Stimulated activated CD4-positive, alpha-beta T cell treated with anti-CD3 and anti-CD28 coated beads, Interleukin-1b, Interleukin-23, amount 100 ng/mL, for 48 hours (primary cell): ENCODE results near the gene HK3.
A peak's percentile ranks its signal among the peaks of the same experiment; 100 is the strongest.

Experiments
- DNase-seq: peaks from one replicate; pipeline ENCODE4 v3.0.0-alpha.2; 2020

Gene HK3

DNA sequence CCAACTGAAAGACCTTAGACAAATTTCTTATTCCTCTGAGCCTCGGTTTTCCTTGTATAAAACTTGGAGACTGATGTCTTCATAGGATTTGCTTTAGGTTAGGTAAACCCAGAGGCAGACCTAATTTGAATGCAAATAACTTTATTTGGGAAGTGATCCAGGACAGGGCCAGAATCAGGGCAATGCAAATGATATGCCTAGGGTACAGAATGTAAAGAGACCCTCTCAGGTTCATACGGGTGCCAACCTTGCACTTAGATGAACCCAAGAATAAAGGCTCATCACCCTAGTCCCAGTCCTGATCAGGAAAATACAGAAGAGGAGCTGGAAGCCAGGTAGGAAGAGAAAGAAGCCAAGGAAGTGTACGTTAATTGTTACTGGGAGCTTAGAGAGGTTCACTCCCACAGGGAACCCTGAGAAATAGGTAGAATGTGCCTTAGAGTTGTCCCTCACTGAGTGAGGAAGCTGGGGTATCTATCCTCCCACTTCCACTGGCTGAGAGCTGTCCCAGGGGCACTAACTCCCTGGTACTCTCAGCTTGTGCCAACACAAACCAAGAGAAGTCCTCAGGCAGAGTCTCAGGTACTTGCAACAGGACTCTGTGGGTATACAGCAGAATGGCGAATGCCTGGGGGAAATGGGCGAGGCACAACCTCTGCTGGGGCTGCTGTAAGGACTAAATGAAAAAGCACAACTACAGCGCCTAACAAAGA, 3.1 kb upstream of the HK3 start:
- DNase-seq = no peak

- peak; percentile 20 for DNase-seq
These were observed 2.3 kb upstream of the HK3 start for GRCh38 chr5:176901260-176902101.

GRCh38 chr5:176900780-176901204, 1.6 kb upstream of the HK3 start:
- DNase-seq = no peak

DNA sequence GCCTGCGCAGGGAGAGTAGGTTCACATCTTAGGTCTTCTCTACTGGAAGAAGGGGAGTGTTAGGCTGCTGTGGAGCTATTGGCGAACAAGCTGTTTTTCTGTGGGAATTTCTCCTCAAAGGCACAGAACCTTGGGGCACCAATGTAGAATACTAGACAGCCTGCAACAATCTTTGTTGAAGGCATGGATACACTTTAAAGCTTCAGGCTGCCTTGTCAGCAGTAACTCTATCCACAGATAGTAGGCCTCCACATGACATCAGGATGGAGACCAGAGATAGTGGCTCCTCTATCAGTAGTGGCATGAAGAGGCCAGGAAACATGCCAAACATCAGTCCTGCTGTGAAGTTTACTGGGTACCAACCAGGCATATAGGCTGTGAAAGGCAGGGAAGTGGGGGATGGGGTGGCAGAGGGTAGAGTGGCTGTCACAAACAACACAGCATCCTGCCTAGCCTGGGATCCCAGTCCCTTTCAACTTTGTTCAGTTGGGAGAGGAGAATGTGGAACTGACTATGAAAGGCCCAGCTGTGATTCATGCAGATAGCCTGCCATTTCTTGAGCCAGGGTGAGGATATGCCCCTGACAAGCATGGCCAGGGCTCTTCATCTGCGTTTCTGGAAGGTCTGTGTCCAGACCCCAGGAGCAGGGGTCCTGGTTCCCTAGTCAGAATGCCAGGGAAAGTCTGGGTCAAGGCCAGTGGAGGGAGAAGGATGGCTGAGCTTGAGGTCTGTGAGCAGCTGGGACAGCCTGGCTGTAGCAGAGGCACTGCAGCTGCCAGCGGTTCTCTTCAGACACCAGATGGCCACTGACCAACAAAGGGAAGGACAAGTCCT, 1.0 kb upstream of the HK3 start:
- no peak for DNase-seq

DNA sequence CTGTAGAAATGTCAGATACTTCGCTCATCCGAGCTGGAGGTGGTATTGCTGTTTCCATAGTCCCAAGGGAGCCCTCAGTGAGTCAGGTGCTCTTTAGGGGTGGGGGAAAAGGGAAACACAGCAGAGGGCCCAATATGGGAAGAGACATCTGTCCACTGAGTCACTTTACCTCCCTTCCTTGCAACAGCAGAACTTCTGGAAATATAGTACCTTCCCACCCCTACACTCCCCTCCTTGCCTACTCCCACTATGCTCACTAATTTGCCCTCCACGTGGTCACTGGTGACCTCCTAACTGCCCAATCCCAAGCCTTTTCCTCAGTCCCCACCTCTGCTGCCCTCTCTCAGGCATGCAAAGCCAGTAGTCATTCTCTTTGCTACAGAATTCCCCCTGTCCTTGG, 1.9 kb downstream of the HK3 start:
- DNase-seq = no peak

DNA sequence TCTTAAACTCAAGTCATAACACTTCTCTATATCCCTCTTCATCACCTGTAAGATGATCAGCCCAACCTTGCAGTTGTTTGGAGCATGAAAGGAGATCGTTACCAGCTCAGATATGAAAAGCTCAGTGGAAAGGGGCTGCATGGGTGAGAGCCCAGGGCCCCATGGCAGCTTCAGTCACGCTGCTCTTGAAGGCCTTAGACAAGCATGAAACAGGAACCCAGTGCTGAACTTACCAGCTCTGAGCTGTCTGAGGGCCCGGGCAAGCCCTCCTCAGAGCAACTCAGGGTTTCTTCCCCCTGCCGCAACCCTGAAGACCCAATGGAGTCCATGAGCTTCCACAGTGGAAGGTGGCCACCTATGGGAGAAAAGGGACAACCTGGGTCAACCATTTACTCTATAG, 3.3 kb downstream of the HK3 start:
- DNase-seq = no peak

- DNase-seq = no peak
These were observed 4.8 kb downstream of the HK3 start for GRCh38 chr5:176894298-176894697.

GRCh38 chr5:176892663-176893062, 6.5 kb downstream of the HK3 start:
- no peak for DNase-seq

GRCh38 chr5:176891331-176891958, 7.7 kb downstream of the HK3 start:
- DNase-seq = no peak

- no peak for DNase-seq
These were observed 8.5 kb downstream of the HK3 start for GRCh38 chr5:176890455-176891330.

DNA sequence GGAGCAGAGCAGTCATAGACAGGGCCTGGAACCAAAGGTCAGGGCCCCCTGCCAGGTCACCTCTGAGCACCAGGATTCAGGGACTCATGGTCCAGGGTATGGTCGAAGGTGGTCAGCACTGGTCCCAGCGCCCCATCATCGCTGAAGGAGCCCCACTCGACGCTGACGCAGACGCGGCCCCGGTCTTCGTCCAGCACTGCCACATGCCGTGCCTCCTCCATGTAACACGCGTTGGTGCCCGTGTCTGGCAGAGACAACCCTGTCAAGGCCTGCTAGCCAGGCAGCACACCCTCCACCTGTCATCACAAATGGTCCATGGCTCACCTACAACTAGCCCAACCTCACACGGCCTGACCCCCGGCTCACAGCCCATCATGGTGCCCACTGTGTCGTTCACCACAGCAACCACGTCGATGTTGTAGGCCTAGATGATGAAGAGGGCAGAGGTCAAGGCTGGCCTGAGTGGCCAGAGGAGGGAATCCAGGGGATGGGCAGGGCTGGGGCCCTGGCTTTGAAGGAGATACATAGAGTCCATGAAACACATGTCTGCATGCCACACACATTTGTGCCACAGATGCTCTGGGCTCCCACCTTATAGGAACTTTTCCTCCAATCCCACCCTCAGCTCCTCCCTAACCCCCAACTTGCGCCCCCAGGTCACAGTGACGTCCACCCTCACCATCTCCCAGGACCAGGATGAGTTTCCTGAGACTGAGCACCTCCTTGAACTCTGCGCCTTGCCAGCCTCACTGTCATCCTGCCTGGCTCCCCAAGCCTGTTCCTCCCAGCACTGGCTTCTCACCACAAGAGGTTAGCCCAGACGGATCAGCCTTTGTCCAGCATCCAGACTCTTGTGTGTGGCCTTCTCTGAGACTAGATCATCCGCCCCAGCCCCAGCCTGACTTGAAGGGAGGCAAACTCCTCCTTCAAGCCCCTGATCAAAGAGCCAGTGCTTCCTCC, 9.5 kb downstream of the HK3 start:
- no peak for DNase-seq

- no peak for DNase-seq
These were observed 10.3 kb downstream of the HK3 start for GRCh38 chr5:176888865-176889165.

DNA sequence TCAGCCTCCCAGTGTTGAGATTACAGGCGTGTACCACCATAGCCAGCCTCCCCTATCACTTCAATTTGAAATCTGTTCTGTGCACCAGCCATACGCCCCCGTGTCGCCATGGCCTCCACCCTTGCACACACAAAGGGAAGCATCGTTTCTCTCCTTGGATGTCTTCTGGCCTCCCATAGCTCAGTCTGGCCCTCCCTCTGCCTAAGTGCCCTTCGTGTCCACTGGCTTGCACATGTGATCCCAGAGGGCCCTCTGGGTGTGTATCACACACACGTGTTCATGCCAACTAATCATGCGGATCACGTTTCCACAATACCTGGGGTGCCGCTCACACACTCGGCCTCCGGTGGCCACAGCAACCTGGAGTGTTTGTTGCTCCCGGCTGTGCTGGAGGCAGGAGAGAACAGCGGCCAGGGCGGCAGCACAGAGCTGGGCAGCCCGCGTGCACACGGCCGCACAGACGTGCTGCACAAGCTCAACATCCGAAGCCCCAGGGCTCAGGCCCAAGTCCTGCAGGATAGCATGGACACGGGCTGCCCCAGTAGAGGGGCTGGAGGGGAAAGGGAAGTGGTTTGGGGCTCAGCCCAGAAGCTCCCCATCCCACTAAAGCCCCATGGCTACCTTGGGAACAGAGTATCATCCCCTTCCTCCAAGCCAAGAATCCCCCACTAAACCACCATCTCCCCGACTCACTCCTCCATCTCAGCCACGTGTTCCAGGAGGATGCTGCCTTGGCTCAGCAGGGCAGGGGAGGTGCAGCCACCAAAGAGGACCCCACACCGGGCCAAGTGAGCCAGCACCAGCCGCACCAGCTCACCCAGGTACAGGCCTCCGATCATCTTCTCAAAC, 10.9 kb downstream of the HK3 start:
- no peak for DNase-seq

DNA sequence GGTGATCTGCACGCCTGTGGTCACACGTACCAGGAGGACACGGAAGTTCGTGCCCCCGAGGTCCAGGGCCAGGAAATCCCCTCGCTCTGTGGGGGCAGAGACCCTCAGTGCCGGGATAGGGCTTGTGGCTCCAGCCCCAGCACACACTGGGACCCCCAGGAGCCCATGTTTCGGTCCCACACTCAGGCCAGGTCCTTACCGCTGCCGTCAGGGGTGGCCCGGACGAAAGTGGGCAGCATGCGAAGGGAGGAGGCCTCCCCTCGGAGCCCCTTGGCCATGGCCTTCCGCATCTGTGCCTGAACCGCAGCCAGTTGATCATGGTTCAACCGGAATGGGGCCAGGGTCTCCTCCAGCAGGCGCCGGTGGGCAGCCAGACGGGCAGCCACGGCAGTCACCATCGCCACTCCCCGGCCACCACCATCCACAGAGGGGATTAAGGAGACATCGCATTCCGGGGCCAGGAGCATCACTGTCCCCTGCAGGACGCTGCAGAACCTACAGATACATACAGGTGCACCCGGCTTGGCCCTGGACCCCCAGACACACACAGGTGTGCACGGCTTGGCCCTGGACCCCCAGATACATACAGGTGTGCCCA, 11.8 kb downstream of the HK3 start:
- no peak for DNase-seq

DNA sequence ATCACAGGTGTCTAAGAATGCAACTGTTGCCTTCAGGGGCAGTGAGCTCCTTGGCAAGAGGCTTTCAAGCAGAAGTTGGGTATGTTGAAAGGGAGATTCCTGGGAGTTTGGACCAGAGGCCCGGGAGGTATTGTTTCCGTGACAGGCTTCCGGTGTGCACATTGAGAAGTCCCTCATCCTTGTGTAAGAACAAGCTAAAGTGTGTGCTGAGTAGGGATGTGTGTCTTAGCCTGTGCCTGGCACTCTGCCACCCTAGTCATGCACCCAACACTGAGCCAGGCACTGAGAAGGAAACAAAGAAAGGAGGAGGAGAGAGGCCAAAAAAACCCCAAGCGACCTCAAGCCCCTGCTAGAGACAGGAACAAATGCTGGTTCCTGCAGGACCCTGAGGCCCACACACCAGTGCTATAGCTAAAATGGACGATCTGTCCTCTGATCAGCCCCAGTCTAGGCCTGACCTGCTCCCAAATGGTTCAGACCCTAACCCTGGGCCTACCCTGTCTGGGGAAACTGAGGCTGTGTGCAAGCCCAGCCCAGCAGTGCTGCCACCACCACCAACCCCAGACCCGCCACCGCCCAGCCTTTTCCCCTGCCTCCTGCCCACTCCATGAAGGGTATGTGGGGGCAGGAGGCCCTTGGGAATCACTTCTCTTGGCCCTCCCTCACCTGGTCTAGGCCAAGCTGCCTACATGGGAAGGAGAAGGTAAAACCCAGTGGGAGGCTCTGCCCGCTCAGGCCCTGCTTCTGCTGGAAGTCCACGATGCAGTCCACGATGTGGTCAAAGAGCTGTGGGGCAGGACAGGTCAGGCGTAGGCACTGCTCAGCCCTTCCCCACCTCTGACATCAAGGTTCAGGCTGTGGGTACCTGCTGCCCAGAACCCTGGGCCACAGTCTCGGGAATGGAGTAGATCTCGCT, 12.6 kb downstream of the HK3 start:
- no peak for DNase-seq

- DNase-seq = peak; percentile 0
These were observed 14.6 kb downstream of the HK3 start for GRCh38 chr5:176884571-176884890.

DNA sequence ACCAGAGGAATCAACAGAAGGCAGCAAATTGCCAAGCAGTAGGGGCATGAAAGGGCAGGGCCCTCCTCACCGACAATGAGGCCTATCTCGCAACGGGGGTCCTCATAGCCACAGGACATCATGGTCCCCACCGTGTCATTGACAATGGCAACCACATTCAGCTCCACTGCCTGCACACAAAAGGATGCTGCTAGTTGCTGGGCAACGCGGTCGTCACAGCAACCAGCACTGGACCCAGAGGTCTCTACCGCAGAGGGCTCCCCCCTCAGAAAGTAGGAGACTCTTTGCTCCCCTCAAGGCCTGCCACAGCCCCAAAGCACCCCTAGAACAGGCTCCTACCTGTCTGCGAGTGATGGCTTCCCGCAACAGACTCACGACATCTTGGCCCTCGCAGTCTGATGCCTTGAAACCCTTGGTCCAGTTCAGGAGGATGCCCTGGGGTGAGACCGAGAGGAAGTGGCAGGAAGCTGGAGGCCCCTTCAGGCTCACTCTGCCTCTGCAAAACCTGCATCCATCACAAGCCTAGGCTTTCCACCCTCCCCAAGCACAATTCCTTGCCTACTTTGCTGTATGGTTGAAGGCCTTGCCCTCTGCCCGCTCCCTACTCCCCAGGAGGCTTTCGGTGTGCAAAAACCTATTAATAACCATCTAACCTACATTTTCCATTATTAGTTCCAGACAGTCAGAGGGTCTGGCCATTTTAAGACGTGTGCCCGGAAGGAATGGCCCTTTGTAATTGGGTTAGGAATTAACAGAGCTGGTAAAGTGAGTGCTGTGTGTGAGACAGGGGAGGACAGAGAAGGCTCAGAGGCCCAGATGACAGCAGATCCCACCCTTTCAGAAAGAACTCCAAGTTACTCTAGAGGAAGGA, 15.2 kb downstream of the HK3 start:
- DNase-seq = no peak

- no peak for DNase-seq
These were observed 16.6 kb downstream of the HK3 start for GRCh38 chr5:176882567-176882903.
